Ovary (tissue), 9 donors: ENCODE data around the gene PTPRS. TPM values are rescaled to one million over a fixed set of nuclear protein-coding genes. Genes with fewer than 3 reads are reported as not detected.
A peak's percentile ranks its signal among the peaks of the same experiment; 100 is the strongest.

Experiments
- DNase-seq, 5 donors: peaks; one replicate each; pipeline ENCODE4 v3.0.0-alpha.2; 2019 to 2020
- H3K27ac ChIP-seq, 2 donors: fragments of 200-600 bp; one replicate each; pipeline versions ENCODE4 v1.5.1 to v1.8.0; 2019 to 2022
- H3K27me3 ChIP-seq: fragments of 200-600 bp; one replicate; pipeline ENCODE4 v1.8.0; 2022
- H3K36me3 ChIP-seq: fragments of 200-600 bp; sonication (generic); one replicate; pipeline ENCODE4 v1.5.1; 2019
- H3K4me1 ChIP-seq: one replicate; pipeline ENCODE4 v1.8.1; 2013; ENCODE audit warnings: mild to moderate bottlenecking, moderate library complexity; ENCODE audit not compliant: insufficient read depth
- H3K4me3 ChIP-seq: fragments of 200-600 bp; sonication (generic); one replicate; pipeline ENCODE4 v1.5.1; 2017
- H3K9me3 ChIP-seq, 2 donors: fragments of 200-600 bp in 1 of 2; sonication (generic) in 1 of 2; one replicate each; pipeline versions ENCODE4 v1.5.1 to v1.8.1; 2013 to 2019; ENCODE audit warnings: mild to moderate bottlenecking in 1 of 2, moderate library complexity in 1 of 2
- EP300 ChIP-seq: sonication (generic); formaldehyde crosslinking; IDR thresholded peaks from one replicate; pipeline ENCODE4 v1.6.1; 2017; ENCODE audit warnings: antibody characterized with exemption
- POLR2A ChIP-seq: fragments of 450-650 bp; IDR thresholded peaks from one replicate; pipeline ENCODE4 v1.6.1; 2017; ENCODE audit warnings: antibody characterized with exemption, mild to moderate bottlenecking, moderate library complexity
- WGBS, 3 donors: extraction: QIAGEN DNeasy Blood & Tissue Kit in 1 of 3; methylation state at CpG; one replicate each; pipeline versions ENCODE4 v1.1.5 to v1.1.7; 2013 to 2017; 5-methylcytosine and 5-hydroxymethylcytosine counted together
- intact Hi-C, 4 donors: fragments of 100-400 bp; cut with DNase I; formaldehyde crosslinking; loops; one replicate each; pipeline versions ENCODE4 v1.11.0 to v1.15.1; 2022 to 2023
- polyA plus RNA-seq, 2 donors: library from polyadenylated mRNA; stranded (reverse); fragments of 200-250 nt in 1 of 2; fragments of 350-450 nt in 1 of 2; fragmentation: Illumina TruSeq in 1 of 2; extraction: RNeasy Lipid Tissue Mini Kit (QIAGEN cat#74804) in 1 of 2; gene quantifications; one replicate each; pipeline ENCODE4 v1.2.3, GENCODE V29; 2013 to 2014
- total RNA-seq, 7 donors: library from RNA; depleted of rRNA in 2 of 7; stranded (reverse); fragments of >200 nt in 2 of 7; fragmentation: NEBNext Ultra II Directional in 3 of 7; extraction: Animal tissue kit (Norgen Biotek cat#: 25700) in 3 of 7; gene quantifications; one replicate each; pipeline versions ENCODE4 v1.1.0 to v1.2.4, GENCODE V29; 2016 to 2023
- TF ChIP-seq, protein P1 (sequence below), 3 donors: fragments of 450-650 bp in 2 of 3; fragments of 200-600 bp in 1 of 3; IDR thresholded peaks; one replicate each; pipeline versions ENCODE4 v1.5.1 to v1.8.0; 2016 to 2022; ENCODE audit warnings: antibody characterized with exemption in 3 of 3, mild to moderate bottlenecking in 1 of 3
- donor health status: DM: no; HTN: no; CAD: no; lungs with moderate emphysema.
- donor health status: DM: no; HTN: no; CAD: no.
- donor health status: Bipolar disorder and iron deficiency.
- donor health status: DM: yes; HTN: yes; CAD: no.
- donor health status: DM: no; HTN: no; CAD: no.
- donor health status: DM: yes; HTN: yes; CAD: no.

PTPRS gene
- total and polyA plus RNA-seq, 9 donors, result 12.3 to 196 (median 168) TPM

- 77 to 86% (median 80%) methylated on average over 9 of the region's 9 CpGs for WGBS, 3 donors
- DNase-seq, result no peak
- intact Hi-C loops, result no loop called here
- H3K4me1 ChIP-seq, result no peaks in the 10 kb centered on the region
- no peaks in the 10 kb centered on the region for H3K9me3 ChIP-seq
- H3K4me3 ChIP-seq, result no peak overlapping the region
- no peaks in the 10 kb centered on the region for H3K27me3 ChIP-seq
- no peak overlapping the region for H3K27ac ChIP-seq
- H3K36me3 ChIP-seq, result no peaks in the 10 kb centered on the region
- TF ChIP-seq POLR2A (no peak), EP300 (no peak)
- TF ChIP-seq, protein P1, sequence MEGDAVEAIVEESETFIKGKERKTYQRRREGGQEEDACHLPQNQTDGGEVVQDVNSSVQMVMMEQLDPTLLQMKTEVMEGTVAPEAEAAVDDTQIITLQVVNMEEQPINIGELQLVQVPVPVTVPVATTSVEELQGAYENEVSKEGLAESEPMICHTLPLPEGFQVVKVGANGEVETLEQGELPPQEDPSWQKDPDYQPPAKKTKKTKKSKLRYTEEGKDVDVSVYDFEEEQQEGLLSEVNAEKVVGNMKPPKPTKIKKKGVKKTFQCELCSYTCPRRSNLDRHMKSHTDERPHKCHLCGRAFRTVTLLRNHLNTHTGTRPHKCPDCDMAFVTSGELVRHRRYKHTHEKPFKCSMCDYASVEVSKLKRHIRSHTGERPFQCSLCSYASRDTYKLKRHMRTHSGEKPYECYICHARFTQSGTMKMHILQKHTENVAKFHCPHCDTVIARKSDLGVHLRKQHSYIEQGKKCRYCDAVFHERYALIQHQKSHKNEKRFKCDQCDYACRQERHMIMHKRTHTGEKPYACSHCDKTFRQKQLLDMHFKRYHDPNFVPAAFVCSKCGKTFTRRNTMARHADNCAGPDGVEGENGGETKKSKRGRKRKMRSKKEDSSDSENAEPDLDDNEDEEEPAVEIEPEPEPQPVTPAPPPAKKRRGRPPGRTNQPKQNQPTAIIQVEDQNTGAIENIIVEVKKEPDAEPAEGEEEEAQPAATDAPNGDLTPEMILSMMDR (IDR thresholded peaks at IDR 0.05), result no peak
Measured at GRCh38 chr19:5380215-5380919, 39.8 kb upstream of the PTPRS start.

GRCh38 chr19:5376928-5377327, 36.3 kb upstream of the PTPRS start:
- no peaks in the 10 kb centered on the region for H3K27me3 ChIP-seq
- intact Hi-C loops, result no loop called here
- no peak for DNase-seq
- H3K9me3 ChIP-seq, result no peaks in the 10 kb centered on the region
- H3K36me3 ChIP-seq, result no peaks in the 10 kb centered on the region
- H3K4me1 ChIP-seq, result no peaks in the 10 kb centered on the region
- no peak overlapping the region for H3K4me3 ChIP-seq
- TF ChIP-seq EP300 (no peak), POLR2A (no peak)
- TF ChIP-seq, protein P1 (IDR thresholded peaks at IDR 0.05), result no peak
- H3K27ac ChIP-seq, result no peak overlapping the region
- 84 to 93% (median 91%) methylated on average over 4 of the region's 4 CpGs for WGBS, 3 donors

DNA sequence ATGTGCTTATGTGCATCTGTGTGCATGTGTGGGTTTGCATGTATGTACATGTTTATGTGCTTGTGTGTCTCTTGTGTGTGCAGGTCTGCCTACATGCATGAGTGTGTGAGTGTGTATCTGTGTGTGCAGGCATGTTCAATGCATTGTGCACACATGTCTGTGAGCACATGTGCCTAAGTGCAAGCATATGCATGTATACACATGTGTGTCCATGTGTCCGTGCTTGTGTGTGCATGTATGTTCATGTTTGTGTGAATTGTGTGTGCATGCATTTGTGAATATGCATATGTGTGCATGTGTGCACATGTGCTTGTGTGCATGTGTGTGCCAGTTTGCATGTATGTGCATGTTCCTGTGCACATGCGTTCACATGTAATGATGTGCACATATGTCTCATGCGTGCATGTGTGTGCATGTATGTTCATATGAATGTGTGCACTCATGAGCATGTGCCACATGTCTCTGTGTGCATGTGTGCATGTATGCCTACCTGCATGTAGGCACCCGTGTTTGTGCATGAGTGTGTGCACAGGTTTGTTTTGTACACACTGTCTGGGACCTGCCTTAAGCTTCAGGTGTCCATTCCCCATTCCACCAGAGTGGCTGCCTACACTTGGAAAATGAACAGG, 32.1 kb upstream of the PTPRS start:
- Histone ChIP-seq H3K27ac (no peak overlapping the region), H3K4me3 (no peak overlapping the region), H3K36me3 (no peaks in the 10 kb centered on the region), H3K9me3 (no peaks in the 10 kb centered on the region), H3K4me1 (no peaks in the 10 kb centered on the region), H3K27me3 (no peaks in the 10 kb centered on the region)
- TF ChIP-seq, protein P1 (IDR thresholded peaks at IDR 0.05), result no peak
- TF ChIP-seq POLR2A (no peak), EP300 (no peak)
- WGBS, 3 donors, result 77 to 90% (median 83%) methylated on average over 4 of the region's 4 CpGs
- DNase-seq, result no peak
- intact Hi-C loops, result no loop called here

DNA sequence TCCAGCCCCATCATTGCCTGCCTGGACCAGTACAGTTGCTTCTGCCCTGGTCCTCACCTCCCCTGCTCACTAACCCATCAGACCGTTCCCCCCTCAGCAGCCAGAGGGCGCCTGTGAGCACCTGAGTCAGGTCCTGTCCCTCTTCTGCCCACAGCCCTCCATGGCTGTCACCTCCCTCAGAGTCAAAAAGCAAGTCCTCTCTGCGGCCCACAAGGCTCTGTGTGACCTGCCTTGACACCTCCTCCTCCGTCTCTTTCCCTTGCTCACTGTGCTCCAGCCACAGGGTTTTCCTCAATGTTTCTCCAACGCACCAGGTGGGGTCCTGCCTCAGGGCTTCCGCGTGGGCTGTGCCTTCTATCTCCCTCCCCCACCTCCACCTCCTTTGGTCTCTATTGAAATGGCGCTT, 29.4 kb upstream of the PTPRS start:
- no peak overlapping the region for H3K27ac ChIP-seq
- H3K27me3 ChIP-seq, result no peaks in the 10 kb centered on the region
- H3K9me3 ChIP-seq, result no peaks in the 10 kb centered on the region
- H3K36me3 ChIP-seq, result no peaks in the 10 kb centered on the region
- intact Hi-C loops, result no loop called here
- TF ChIP-seq EP300, result no peak
- H3K4me1 ChIP-seq, result no peaks in the 10 kb centered on the region
- H3K4me3 ChIP-seq, result no peak overlapping the region
- WGBS, 3 donors, result 6 to 13% (median 12%) methylated on average over 8 of the region's 8 CpGs
- DNase-seq, result peak in 1 of 5 donors; percentile 21

GRCh38 chr19:5369304-5369703, 28.7 kb upstream of the PTPRS start:
- H3K27me3 ChIP-seq, result no peaks in the 10 kb centered on the region
- intact Hi-C loops, result no loop called here
- TF ChIP-seq EP300, result no peak
- no peak for TF ChIP-seq POLR2A
- TF ChIP-seq, protein P1 (IDR thresholded peaks at IDR 0.05), result no peak
- no peak overlapping the region for H3K4me3 ChIP-seq
- H3K36me3 ChIP-seq, result no peaks in the 10 kb centered on the region
- no peaks in the 10 kb centered on the region for H3K9me3 ChIP-seq
- no peak overlapping the region for H3K27ac ChIP-seq
- no peak for DNase-seq
- H3K4me1 ChIP-seq, result no peaks in the 10 kb centered on the region
- 89 to 93% (median 92%) methylated on average over 5 of the region's 5 CpGs for WGBS, 3 donors
